ENCODE measurements around the gene TMEM69. TPM values are rescaled to one million over a fixed set of nuclear protein-coding genes. Genes with fewer than 3 reads are reported as not detected.

The TMEM69 gene
- total RNA-seq, 2 experiments from 2014 or later, result 43.0 to 45.2 TPM

Other genes with a start within 250 kb of the TMEM69 start
- 1 to 10 TPM; 2.4 to 2.9 TPM for gene TESK2, start 197.0 kb upstream of the TMEM69 start, total RNA-seq
- 1 to 10 TPM; 5.2 to 5.5 TPM for gene CCDC163, start 188.1 kb upstream of the TMEM69 start, total RNA-seq
- gene MMACHC, start 187.9 kb upstream of the TMEM69 start, total RNA-seq, result 10 to 100 TPM; 10.3 to 10.5 TPM
- 100 to 1,000 TPM; 746 to 755 TPM for gene PRDX1, start 166.3 kb upstream of the TMEM69 start, total RNA-seq
- 100 to 1,000 TPM; 181 to 203 TPM for gene AKR1A1, start 137.4 kb upstream of the TMEM69 start, total RNA-seq
- 100 to 1,000 TPM; 274 to 278 TPM for gene NASP, start 104.1 kb upstream of the TMEM69 start, total RNA-seq
- 1 to 10 TPM; 1.1 to 1.2 TPM for gene CCDC17, start 64.1 kb upstream of the TMEM69 start, total RNA-seq
- 10 to 100 TPM; 82.4 to 90.5 TPM for gene GPBP1L1, start 1.6 kb upstream of the TMEM69 start, total RNA-seq
- gene IPP, start 62.5 kb downstream of the TMEM69 start, total RNA-seq, result 10 to 100 TPM; 12.7 to 16.7 TPM
- 10 to 100 TPM; 19.0 to 22.5 TPM for gene MAST2, start 115.4 kb downstream of the TMEM69 start, total RNA-seq

Data from activated naive CD8-positive, alpha-beta T cell treated with anti-CD3 and anti-CD28 coated beads for 36 hours (primary cell).